GM21825 (cell line): ENCODE data around the gene INSC.
A peak's percentile ranks its signal among the peaks of the same experiment; 100 is the strongest.

Source experiments
- ATAC-seq: cut with Tn5 transposase; IDR thresholded peaks from one replicate; pipeline ENCODE4 v1.9.1; 2021; ENCODE audit warnings: mild to moderate bottlenecking, moderate library complexity; ENCODE audit not compliant: unreplicated experiment

The INSC gene

DNA sequence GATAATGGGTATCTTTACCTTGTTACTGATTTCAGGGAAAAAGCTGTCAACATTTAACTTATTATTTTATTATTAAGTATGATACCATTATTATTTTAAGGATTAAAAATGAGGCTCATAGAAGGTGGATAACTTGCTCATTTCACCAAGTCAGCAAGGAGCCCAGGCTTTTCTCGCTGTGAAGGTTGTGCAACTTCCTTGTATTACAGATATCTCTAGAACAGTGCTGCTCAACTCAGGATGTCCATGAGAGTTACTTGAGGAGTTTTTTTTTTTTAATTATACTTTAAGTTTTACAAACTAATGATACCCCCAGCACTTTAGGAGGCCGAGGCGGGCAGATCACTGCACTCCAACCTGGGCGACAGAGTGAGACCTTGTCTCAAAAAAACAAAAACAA is 98.2 kb downstream of the INSC start:
- no peak for ATAC-seq

DNA sequence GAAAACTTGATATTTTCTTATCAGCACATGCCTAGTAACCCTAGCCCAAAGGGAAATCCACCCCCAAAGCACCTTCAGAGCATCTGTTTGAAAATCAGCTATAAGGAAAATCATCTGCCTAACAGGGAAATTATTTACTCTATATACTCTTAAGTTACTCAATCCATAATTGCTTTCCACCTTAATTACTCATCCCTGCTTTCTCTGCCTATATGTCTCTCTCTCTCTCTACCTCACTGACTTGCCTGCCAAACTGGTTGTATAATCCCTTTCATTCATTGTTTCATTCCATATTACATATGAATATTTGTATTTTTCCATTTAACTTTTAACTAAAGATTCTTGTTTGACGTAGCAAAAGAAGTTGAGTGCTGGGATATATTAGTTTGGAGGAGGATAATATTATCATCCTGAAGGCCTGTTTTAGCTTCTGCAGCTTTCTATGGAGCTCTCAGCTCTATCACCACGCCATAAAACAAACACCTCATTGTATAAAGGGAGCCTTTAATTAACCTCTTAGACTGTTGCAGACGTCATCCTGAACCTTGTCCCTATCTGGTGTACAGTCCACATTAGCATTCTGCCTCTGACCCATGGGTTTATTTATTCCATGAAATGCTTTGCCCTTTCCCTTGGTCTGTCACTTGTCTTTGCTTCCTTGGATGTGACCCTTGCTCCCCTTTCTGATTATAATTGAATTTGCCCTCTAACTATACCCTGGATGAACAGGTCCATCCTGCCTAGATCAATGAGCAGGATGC is 98.9 kb downstream of the INSC start:
- ATAC-seq = no peak

DNA sequence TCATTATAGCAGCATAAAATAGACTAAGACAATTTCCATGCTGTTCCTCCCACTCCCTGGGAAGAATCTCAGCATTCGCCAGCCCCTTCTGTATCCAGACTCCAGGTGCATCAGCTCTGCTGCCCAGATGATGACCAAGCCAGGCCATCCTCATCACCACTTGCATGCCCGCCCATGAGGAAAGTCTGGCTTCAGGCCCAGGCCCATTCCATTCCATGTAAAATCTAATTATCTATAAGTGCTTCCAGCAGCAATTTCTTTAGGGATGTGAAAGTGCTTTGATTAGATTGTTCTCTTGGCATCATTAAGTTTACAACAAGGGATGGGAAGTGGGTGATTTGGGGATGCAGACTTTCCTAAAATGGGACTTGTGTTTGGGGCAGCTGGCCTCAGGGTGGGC is 100.3 kb downstream of the INSC start:
- ATAC-seq = no peak

DNA sequence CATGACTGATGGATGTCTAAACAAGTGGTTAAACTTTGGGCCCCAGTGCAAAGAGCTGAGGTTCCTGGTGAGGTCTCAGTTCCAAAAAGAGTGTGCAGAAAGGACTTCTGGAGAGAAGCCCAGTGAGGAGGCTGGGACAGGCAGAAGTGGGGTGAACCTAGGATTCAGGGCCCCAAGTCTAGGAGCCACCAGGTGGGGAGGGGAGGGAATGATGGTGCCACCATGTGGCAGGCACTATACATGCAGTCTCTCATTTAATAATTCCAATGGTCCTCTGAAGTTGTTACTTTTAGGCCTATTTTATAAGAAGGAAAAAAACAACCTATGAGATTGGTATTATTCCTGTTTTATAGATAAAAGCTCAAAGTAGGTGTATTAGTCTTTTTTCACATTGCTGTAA is 102.0 kb downstream of the INSC start:
- ATAC-seq = no peak

DNA sequence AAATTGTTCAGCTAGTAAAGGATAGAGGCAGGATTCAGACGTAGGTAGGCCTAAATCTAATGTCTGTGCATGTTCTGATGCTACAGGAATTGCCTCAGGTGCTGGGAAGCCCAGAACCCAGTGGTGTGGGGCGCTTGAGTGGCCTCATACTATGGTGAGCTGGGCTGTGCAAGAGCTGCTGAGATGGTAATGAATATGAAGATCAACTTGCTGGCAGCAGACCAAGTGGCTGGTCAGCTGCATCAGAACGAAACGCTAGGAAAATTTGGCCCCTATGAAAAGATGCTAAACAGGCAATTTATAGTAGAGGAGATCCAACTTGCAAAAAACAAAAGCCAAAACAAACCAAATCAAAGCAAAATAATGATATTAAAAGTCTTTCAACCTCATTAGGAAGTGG is 102.7 kb downstream of the INSC start:
- ATAC-seq = no peak

DNA sequence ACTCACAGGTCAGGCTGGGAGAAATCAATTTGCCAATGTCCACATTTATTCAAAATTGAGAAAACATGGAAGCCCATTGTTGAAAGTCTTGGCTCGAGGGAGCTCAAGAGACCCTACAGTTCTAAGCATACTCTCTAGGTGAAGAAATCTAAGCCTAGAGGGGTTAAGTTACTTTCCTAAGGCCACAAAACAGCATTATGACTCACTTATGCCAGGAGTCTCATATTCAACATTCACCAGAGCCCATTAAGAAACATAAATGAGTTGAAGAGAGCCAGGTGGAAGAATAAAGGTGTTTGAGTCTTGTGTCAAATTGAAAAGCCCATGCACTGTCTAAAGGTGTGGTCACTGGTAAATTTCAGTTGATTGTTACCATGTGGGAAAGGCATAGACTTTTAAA is 108.1 kb downstream of the INSC start:
- ATAC-seq = no peak

DNA sequence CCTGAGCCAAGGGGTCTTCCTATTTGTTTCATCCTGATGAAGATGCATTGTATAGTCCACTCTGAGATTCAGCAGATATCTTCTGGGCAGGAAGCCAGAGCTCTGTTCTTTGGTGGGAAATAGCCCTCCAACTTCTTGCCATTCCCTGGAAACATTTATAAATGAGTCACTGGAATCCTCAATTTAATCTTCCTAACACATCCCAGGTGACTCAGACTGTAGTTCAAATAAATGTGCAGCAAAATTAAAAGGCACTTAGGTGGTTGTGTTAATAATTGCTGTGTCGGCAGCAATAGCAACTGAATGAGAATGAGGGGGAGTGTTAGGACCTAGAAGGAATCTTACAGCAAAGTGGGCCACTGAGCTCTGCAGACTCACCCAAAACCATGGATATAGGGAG is 108.6 kb downstream of the INSC start:
- no peak for ATAC-seq

DNA sequence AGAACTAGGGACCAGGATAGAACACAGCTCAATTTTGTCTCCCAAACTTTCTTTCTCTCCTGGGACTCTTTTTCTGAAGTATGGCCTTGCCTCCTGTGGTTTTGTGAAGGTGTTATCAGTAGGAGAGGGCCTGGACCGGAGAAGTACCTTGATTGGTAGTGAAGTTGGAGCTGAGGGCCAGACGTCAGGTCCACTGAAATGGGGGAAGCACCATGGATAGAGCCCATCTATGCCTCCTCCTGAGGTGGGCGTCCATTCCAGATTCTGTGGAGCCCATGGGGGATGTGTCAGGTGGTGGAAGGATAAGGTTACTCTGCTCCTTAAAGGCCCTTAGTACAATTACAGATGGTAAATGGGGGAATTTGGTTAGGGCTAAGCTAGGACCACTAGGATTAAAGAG is 109.7 kb downstream of the INSC start:
- ATAC-seq = no peak

DNA sequence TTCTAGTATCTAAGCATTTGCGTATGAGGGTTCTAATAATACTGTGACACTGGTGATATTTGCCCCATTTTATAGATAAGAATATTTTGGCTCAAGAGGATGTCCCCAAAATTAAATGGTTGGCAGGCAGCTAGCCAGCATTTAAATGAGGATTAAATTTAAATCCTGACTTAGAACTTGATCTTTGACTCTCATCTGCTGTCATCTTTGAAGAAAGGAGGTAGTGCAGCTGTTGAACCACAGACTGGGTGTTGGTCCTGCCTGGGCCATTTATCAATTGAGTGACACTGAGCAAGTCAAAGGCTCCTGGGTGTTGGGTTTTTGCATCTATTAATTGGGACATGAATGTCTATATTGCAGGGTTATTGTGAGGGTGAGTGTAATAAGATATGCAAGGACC is 112.3 kb downstream of the INSC start:
- ATAC-seq = no peak

DNA sequence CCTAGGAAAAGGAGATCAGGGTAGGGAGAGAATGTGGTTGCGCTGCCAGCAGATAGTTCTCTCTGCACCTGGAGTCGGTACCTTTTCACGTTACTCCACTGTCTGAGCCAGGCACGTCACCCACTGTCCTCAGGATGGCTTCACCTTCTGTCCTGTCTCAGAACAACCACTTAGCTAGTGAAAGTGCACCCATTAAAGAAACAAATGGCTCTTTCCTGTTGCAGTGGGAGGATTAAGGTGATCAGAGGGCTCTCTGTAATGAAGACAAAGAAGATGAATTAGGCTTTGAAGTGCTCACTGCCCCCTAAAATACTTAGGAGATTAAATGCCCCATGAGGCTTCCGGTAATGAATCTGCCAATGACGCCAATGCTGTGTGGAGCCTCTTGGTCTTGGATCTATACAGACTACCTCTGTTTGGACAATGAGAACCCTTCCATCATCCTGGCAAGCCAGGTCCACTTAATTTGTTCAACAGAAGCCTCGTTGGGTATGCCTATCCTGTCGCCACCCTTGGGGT is 113.7 kb downstream of the INSC start:
- ATAC-seq = no peak

DNA sequence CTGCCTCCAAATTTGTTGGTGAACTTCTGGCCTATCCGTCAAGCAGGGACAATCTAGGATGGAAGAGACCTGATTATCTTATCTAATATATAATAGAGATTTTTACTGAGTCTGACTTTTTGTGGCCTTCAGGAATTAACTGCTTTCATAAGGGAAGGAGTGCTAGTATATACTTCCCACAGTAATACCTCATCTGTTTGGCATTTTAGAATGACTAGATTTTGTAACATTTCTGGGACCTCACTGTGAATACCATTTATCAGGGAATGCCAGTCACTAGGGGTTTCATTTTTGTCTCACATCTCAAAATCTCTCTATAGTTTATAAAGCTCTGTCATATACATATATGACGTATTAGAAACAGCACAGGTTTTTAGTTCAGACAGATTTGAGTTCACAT is 114.3 kb downstream of the INSC start:
- ATAC-seq = no peak

DNA sequence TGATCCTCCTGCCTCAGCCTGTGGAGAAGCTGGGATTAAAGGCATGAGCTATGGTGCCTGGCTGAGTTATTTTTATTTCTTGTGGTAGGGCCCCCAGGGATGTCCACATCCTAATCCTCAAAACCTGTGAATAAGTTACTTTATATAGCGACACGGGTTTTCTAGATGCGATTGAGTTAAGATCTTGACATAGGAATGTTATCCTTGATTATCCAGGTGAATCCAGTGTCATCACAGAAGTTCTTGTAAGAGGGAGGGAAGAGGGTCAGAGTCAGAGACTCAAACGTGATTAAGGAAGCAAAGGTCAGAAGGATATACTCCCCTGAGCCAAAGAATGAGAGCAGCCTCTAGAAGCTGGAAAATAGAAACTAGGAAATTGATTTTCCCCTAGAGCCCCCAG is 117.8 kb downstream of the INSC start:
- no peak for ATAC-seq

DNA sequence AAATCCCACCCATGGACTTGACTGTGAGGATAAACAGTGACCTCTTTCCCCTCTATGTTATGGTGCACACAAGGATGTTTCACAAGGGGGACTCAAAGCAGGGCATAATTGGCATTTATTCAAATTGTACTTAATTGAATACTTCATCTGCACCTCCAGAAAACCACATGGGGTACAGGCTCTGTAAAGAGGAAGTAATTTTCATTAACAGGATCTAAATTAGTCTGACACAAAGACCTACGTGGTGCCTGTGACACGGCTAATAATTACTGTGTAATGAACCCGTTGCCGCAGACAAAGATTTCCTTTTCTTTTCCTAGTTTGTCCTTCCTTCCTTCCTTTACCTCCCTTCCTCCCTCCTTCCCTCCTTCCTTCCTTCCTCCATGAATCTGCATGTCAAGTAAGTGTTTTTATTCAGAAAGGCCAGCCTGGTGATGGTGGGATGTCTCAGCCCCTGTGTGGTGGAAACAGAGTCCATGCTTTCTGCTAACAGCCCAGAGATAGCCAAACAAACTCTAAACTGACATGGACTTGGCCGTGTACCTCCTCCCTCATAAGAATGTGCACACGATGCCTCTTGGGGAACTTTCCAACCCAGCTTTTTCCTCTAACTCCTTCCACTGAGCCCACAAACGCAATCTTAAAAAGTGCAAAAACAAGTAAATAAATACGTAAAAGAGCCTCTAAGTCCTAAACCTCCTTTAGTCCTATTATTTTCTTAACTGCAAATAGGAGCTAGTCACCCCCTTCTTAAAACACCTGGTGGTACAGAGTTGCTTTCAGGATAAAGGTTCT is 118.8 kb downstream of the INSC start:
- ATAC-seq = no peak

DNA sequence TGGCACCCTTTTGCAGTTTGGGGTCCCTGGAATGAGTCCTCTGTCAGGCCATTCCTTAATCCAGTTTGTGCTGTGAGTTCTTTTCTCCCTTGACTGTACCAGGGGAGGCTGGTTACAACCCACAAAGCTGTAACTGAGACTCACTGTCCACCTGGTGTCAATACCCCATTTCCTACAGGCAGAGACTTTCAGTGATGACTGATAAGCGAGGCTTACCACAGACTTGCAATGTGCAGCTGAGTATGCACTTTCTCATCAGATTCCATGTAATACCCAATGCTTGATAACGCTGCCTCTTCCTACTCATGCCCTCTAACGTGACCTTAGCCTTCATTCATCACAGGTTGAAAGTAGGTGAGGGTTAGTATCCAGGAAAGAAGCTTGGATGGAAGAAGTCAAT is 120.1 kb downstream of the INSC start:
- ATAC-seq = no peak

DNA sequence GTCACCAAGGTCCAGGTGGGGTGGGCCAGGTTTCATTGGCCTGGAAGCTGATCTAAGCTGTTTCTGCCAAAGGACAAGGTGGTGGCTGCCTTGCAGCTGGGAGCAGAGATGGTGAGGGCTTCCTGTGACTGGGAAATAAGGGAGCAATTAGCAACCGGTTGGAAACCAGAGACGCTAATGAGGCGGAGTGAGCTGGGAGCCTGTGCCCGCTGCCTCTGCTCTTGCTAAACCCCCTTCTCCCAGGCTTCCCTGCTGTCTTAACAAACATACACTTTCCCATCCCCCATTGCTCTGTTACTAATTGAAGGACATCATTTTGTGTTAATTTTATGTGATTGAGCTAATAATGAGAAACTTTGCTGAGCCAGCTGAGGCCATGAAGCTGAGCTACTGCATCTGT is 121.8 kb downstream of the INSC start:
- no peak for ATAC-seq

DNA sequence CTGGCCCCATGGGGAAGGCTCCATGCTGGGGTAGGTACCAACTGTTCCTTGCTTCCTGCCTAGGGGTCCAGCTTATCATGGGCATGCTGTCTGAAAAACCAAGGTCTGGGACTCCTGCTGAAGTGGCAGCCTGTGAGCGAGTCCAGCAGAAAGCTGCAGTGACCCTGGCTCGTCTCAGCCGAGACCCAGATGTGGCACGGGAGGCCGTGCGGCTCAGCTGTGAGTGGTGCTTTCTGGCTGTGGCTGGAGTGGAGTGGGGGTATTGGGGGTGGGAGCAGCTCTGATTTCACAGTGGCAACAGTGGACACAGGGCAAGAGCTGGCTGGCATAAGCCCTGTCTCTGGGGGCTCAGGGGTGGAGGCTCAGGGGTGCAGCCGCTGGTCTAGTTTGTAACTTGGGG is 124.1 kb downstream of the INSC start:
- ATAC-seq = no peak

DNA sequence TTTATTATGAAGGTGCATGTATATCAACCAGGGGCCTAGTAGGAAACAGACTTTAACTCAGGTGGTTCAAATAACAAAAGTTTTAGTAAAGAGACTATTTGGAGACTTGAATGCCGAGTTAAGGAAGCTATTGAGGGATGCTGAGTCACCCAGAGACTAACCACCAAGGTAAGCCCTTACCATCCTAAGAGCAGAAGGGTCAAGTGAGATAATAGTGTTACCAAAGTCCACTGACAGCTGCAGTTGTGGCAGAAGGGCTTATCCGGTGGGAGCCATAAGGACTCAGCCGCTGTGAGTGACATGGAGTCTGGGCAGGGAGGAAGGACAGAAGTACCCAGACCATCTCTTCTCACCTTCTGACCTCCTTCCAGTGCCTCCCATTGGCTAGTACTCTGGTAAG is 134.0 kb downstream of the INSC start:
- ATAC-seq = no peak

DNA sequence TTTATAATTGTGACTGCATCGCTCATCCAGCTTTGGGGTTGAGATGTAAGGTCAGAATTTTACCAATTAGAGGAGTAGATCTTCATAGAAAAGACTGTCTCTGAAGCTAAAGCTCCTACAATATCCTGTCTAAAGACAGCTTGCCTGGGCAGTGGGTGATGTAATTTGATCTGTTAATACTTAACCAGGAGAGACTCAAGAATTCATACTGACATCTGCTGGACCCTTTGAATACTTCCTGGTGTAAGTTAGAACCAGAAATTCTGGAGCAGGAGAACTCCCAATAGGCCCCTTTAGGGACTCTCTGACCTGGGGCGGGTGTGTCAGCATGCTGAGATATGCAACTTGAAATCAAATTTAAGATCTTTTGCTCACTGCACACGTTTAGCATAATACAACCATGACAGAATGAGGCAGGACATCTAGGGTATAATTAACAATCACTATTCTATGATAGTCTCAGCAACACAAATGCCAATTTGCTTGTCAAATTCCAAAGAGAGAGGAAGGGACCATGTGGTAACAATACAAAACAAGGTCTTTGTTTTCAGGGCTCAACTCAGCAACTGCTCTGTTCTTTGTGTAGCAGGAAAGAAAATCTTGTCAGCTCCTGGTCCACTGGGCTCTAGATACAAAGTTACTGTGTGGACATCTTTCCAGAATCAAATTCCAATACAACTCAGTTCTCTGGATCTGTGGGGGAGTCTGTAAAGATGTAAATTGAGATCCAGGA is 143.9 kb downstream of the INSC start:
- ATAC-seq = peak; percentile 83

DNA sequence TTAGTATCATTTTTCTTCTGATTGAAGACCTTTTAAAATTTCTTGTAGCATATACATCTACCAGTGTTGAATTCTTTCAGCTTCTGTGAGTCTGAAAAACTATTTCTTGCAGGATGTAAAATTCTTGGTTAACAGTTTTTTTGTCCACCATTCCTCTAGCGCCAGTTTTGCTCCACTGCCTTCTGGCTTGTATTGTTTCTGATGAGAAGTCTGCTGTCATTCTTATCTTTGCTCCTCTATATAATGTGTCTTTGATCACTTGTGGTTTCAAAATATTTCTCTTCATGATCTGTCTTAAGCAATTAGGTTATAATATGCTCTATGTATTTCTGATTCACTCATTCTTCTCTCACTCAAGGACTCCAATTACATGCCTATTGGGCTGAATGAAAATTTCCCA is 152.3 kb downstream of the INSC start:
- no peak for ATAC-seq

DNA sequence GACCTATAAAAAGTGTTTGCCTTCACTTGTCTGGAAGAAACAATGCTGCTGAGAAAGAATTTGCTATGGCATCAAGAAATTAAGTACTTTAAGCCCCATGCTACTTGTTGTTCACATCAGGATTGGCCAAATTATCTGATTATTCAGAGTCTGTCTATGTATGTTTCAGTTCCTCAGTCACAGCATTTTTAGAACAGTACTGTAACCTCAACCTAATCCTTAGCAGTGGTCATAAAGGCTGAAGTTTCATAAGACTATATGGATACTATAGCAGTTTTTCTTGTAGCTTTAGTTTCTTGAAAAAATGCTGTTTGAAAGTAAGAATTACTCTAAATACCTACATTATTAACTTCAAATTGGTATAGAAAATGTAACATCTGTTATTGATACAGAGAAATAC is 153.9 kb downstream of the INSC start:
- no peak for ATAC-seq

DNA sequence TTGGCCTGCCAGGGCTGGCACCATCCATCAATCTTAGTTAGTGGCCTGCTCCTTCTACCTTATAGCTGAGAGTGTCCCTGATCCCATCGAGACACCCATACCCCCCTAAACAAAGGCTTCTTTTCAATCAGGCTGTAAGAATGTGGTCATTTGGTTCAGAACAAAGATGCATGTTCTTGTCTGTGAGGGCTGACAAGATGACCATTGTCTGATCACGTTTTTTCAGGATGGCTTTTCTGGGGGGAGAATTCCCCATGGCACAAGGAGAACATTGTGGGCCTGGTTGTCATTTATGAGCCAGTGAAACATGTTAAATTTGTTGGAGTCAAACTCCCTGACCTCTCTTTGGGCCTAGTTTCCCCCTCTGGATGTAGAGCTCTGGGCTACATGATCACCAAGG is 160.4 kb downstream of the INSC start:
- ATAC-seq = no peak

DNA sequence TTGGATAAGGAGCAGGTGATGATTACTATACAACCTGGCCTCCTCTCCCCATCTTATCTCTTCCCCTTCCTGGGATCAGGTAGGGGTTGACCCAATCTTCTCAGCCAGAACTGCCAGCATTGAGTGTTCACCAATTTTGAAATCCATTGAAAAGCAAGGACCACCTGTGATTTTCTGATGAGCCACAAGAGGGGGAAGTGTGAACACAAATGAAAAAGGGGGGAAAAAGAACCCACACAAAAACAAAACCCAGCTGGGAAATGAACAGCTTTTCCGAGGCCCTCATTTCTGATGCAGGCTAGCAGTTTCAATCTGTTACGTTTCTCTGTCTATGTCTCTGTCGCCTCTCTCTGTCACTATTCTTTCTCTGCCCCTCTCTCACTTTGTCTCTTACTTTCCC is 161.9 kb downstream of the INSC start:
- no peak for ATAC-seq
